ENCODE results near the gene LRRC75A.
"Not testable (repeated sequence)": the region's sequence is repeated elsewhere in the genome, so short reads cannot be mapped to it uniquely, and the experiment has no call there.

LRRC75A gene

GRCh38 chr17:16398270-16399267 lies 93.4 kb downstream of the LRRC75A start:
- DNase-seq (ENCODE audit: low read depth), result no peak

- DNase-seq (ENCODE audit: low read depth), result not testable (repeated sequence)
Observed at GRCh38 chr17:16396693-16397092, 95.3 kb downstream of the LRRC75A start.

GRCh38 chr17:16395887-16396286 lies 96.1 kb downstream of the LRRC75A start:
- not testable (repeated sequence) for DNase-seq (ENCODE audit: low read depth)

GRCh38 chr17:16392491-16392890 lies 99.5 kb downstream of the LRRC75A start:
- not testable (repeated sequence) for DNase-seq (ENCODE audit: low read depth)

Measured in activated gamma-delta T cell treated with anti-CD3 and anti-CD28 coated beads, Interleukin-2, amount 50 U/mL, for 16 hours (primary cell).